T-helper 1 cell treated with Interleukin-12 subunit alpha and Interleukin-12 subunit beta and Interleukin-4 antibody, amounts not matched to agents 30 ng/mL and 1 ng/mL, for 36 hours (primary cell): ENCODE results near the gene LRRC55. TPM values are rescaled to one million over a fixed set of nuclear protein-coding genes. Genes with fewer than 3 reads are reported as not detected.

Experiments used
- intact Hi-C: fragments of 100-400 bp; cut with micrococcal nuclease; formaldehyde crosslinking; loops from one replicate; pipeline ENCODE4 v1.15.1; 2024
- total RNA-seq: library from RNA; stranded (reverse); gene quantifications from 2 replicates; pipeline ENCODE4 v1.2.3, GENCODE V29; 2022

Gene LRRC55
- not detected in 2 replicates for total RNA-seq

DNA sequence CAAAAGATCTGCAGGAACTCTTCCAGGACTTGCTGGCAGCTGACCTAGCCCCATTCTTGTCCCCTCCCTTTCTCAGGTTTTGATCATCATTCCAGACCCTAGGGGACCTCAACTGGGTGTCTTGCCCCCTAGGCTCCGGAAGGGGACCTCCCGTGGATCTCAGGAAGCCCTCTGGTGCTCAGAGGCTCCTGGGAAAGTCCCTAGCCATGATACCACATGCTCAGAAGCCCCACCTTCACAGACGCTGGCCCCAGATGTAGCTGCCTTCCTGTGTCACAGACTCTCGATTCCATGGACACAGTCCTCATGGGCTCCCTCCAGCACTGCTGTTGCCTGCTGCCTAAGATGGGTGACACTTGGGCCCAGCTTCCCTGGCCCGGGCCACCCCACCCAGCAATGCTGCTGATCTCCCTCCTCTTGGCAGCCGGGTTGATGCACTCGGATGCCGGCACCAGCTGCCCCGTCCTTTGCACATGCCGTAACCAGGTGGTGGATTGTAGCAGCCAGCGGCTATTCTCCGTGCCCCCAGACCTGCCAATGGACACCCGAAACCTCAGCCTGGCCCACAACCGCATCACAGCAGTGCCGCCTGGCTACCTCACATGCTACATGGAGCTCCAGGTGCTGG is at the start of gene LRRC55:
Gene LRRC55, plus strand, starts transcription at position 276 of the 628 bp plus-strand sequence. Its CDS starts 70 bp downstream, at position 346.
- intact Hi-C loops, result no loop called here

DNA sequence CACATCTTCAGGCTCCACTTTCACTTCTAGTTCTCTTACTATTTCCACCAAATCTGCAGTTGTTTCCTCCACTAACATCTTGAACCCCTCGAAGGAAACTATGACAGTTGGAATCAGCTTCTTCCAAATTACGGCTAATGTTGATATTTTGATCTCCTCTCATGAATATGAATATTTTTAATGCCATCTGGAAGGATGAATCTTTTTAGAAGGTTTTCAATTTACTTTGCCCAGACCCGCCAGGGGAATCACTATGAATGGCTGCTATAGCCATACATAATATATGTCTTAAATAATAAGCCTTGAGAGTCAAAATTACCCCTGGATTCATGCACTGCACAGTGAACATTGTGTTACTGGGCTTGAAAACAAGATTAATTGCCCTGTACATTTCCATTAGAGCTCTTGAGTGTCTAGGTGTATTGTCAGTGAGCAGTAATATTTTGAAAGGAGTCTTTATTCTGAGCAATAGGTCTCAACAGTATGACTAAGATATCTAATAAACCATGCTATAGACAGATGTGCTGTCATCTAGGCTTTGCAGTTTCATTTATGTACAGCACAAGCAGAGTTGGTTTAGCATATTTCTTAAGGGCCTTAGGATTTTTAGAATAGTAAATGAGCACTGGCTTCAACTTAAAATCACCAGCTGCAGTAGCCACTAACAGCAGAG is 48.3 kb upstream of the LRRC55 start:
- intact Hi-C loops, result no loop called here

GRCh38 chr11:57134284-57134683 is 47.5 kb upstream of the LRRC55 start:
- intact Hi-C loops, result no loop called here

- intact Hi-C loops, result no loop called here
Measured at GRCh38 chr11:57135020-57135751, 46.6 kb upstream of the LRRC55 start.

DNA sequence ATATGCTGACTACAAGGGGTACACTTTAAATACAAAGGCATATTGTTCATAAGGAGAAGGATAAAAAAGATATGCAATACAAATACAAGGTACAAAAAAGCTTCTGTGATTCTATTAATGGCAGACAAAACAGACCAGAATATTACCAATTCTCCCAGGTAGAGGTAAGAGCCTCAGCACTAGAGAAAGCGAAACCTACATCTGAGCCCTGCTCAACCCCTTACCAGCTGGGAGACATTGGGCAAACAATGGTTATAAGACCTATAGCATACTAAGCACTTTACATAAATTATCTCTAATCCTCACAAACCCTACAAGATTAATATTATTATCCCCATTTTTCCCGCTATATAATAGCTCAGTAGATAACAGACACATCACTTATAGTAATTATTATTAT is 41.2 kb upstream of the LRRC55 start:
- intact Hi-C loops, result no loop called here

DNA sequence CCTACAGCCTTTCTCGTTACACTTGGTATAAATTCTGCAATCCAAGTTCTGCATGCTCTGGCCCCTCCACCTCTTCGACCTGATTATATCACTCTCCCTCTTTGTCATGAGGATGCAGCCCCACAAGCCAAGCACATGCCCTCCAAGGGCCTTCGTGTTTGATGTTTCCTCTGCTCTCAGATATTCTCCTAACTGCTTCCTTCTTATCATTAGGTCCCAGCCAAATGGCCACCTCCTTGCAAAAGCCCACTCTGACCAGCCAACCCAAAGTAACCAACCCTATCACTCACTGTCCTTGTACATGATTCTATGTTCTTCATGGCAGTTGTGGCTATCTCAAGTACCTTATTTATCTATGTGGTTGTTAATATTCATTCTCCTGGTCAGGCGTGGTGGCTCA is 38.3 kb upstream of the LRRC55 start:
- intact Hi-C loops, result no loop called here

DNA sequence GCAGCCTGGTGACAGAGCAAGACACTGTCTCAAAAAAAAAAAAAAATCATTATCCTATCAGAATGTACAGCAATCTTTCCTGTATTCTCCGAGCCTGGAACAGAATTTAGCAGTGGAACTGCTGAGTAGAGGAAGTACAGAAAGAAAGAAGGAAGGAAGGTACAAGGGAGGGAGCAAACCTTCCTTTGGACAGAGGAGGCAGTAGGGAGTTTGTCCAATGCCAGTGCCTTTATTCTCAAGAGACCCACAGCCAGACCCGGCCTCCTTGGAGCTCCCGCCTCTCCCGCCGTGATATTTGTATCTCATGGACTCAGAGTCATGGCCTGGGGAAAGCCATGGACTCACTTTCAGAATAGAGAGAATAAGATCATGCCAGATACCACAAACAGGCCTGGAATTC is 37.7 kb upstream of the LRRC55 start:
- intact Hi-C loops, result no loop called here

DNA sequence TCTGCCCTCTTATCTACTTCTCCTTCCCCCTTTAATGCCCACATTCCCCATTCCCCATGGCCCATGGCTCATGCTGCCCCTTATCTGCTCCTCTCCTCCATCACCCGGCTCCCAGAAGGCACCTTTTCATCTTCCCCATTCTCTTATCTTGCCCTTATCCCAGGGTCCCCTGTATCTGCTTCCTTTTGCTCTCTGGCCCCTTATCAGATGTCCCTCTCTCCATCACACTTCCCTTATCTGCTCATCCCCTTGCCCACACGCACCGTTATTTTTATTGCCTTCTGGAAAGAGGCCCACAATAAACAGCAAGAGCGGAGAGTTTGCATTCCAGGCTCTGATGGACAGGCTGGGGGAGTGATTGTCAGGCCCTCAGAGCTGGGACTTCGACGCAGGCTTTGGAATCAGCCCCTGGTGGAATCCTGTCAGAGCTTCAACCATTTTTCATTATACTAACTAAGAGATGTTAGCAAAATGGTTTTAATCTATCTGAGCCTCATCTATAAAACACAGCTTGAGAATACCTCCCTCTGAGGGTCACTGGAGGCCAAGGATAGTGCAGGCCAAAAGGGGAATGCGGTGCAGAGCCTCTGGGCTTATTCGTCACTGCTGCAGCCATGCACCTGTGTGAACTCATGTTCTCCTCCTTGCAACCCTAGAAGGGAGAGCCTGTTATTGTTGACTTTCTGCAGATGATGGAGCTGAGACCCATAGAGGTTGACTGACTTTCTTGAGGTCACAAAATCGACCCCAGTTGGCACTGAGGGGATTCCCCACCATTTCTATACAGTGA is 37.0 kb upstream of the LRRC55 start:
- intact Hi-C loops, result no loop called here

- intact Hi-C loops, result no loop called here
Measured at GRCh38 chr11:57146301-57146700, 35.5 kb upstream of the LRRC55 start.

DNA sequence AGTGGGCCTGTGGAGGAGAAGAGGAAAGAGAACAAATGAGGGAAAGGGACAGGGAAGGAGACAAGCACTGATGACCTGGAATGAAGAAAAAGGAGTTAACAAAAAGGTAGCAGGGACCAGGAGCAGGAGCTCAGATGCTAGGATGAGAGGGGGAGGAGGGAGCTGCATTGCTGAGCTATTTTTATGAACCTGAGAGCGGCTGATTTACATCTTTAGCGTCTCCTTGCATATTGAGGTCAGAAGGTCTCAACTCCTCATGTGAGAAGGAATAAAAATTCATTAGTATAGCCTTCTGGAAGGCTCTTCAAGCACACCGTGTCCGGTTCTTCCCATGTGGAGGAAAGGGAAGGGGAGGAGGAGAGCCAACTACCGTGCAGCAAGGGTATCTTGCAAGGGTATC is 33.1 kb upstream of the LRRC55 start:
- intact Hi-C loops, result no loop called here

DNA sequence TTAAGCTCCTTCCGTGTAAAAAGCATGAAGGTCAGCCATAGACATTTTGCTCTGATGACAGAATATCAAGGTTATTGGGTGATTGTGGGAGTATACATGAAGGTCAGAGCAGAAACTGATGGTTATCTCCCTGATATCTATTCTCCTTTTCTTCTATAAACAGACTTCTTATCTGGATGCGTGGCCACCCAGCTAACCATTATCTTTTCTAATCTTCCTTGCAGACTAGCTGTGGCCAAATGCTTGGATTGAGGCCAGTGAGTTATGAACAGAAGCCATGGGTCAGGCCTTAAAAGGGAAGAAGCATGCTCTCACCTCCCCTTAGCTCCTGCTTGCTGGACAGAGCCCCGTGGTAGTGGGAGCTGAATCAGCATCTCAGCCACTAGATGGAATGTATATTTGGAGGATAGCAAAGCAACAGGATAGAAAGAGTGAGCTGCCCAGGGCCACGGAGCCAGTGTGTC is 31.3 kb upstream of the LRRC55 start:
- intact Hi-C loops, result no loop called here

GRCh38 chr11:57152134-57152533 is 29.6 kb upstream of the LRRC55 start:
- intact Hi-C loops, result no loop called here

- intact Hi-C loops, result no loop called here
Measured at GRCh38 chr11:57153448-57153847, 28.3 kb upstream of the LRRC55 start.

DNA sequence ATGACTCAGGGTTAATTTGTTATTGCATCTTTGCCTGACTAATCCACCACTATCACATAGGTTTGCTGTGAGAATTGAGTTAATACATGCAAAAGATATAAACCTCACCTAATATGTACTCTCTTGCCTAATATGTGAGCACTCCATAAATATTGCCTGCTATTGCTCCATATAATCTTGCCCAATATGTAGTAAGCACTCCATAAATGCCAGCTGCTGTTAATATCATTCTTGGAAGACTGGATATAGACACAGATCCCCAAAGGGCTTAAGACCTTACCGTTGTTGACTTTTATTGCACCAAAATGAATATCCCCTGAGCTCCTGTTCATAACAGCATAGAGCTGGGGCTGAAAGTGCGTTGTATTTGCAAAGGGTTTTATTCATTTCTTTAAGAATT is 27.0 kb upstream of the LRRC55 start:
- intact Hi-C loops, result no loop called here

GRCh38 chr11:57155400-57155799 is 26.4 kb upstream of the LRRC55 start:
- intact Hi-C loops, result no loop called here

DNA sequence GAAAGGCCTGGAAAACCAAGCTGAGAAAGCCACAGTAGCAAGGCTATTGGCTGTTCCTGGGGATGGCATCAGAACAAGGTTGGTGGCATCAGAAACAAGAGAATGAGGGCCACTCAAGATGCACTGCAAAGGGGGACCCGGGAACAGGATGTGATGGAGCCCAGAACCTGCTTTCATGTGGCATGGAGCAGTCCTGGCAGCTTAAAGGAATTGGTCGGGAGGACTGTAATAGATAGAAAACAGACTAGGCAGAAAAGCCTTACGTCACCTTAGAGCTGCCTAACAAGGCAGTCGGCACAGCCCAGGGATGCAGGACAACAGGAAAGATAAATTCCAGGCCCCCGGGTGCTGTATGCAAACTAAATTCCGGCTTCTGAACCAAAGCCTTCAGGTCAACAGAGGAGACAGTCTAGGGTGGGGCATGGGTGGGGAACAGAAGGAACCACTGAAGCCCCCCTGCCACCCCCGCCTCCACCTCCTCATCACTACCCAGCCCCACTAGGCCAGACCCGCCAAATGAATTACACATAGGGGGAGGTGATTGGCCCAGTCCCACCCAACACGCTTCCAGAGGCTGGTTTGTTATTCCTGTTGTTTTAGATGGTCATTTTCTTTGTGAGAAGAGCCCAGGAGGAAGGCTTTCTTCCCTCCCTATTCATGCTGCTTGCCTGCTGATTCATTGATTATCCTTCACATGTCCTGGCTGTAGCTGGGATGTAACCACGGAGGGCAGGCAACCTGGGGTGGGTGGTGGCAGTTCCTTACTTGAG is 25.7 kb upstream of the LRRC55 start:
- intact Hi-C loops, result no loop called here

DNA sequence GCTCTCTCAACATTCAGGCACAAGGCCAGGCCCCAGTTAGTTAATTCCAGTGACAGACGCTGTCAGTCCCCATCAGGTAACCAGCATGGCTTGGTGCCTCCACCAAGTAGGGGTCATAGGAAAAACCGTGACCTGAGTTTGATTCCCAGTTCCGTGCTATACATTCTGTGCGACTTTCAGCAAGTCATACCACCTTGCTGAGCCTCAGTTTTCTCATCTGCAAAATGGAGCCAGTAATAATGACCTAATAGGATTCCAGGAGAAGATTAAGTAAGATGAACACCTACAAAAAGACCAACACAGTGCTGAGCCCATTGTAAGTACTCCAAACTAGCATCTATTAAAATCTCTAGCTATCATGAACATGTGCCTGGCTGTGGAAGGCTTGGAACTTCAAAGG is 24.8 kb upstream of the LRRC55 start:
- intact Hi-C loops, result no loop called here

DNA sequence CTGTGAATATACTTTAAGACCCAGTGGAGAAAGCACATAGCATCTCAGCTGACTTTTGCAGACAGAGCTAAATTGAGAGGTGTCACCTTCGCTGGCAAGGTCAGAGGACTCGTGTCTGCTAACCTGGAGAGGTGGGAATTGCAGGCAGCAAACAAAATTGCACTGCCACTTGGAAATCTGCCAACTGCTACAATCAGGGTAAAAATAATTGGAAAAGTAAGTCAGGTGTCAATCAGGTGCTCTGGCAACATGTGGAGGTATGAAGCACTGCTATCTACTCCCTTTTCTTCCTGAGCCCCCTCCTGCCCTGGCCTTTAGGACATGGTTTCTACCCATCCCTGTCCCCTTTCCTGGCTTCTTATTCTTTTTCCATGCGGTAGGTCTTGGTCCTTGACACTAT is 24.1 kb upstream of the LRRC55 start:
- intact Hi-C loops, result no loop called here

- intact Hi-C loops, result no loop called here
Measured at GRCh38 chr11:57158180-57158579, 23.6 kb upstream of the LRRC55 start.

GRCh38 chr11:57158599-57158998 is 23.2 kb upstream of the LRRC55 start:
- intact Hi-C loops, result no loop called here

DNA sequence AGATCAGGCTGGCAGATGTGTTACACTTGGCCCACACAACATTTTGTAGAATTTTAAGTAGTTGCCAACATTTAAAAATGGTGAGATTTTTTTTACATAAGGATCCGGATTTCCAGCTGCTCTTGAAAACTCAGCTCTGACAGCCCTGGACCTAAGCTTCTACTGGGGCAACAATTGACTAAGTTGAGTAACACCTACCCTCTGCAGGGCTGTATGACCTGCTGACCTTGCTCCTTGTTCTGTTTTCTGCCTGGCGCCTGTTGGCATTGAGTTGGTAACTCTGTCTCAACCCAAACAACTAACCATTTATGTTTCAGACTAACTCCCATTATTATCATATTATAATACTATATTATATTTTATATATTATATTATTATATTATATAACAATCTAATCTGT is 21.1 kb upstream of the LRRC55 start:
- intact Hi-C loops, result no loop called here
